Embryonic facial prominence (tissue), 1 donor: ENCODE data around the gene PAK2.
"Not testable (repeated sequence)": the region's sequence is repeated elsewhere in the genome, so short reads cannot be mapped to it uniquely, and the experiment has no call there.

ENCODE experiments used
- DNase-seq: peaks from one replicate; pipeline ENCODE4 v3.0.0-alpha.2; 2016; ENCODE audit errors: extremely low spot score

Gene PAK2

GRCh38 chr3:196736670-196737374, 2.8 kb upstream of the PAK2 start:
- no peak for DNase-seq

GRCh38 chr3:196737655-196738054, 2.0 kb upstream of the PAK2 start:
- no peak for DNase-seq

GRCh38 chr3:196740481-196741248, 1.0 kb downstream of the PAK2 start:
- DNase-seq = peak; percentile 70

GRCh38 chr3:196741249-196741889, 1.7 kb downstream of the PAK2 start:
- no peak for DNase-seq

GRCh38 chr3:196743569-196743968, 3.9 kb downstream of the PAK2 start:
- DNase-seq = not testable (repeated sequence)

- no peak for DNase-seq
Measured at GRCh38 chr3:196749125-196749524, 9.5 kb downstream of the PAK2 start.

GRCh38 chr3:196753201-196753600, 13.5 kb downstream of the PAK2 start:
- DNase-seq = no peak

- DNase-seq = no peak
Measured at GRCh38 chr3:196754091-196754981, 14.7 kb downstream of the PAK2 start.

- no peak for DNase-seq
Measured at GRCh38 chr3:196756732-196757131, 17.1 kb downstream of the PAK2 start.

GRCh38 chr3:196757876-196758739, 18.5 kb downstream of the PAK2 start:
- DNase-seq = no peak

- no peak for DNase-seq
Measured at GRCh38 chr3:196763179-196763578, 23.5 kb downstream of the PAK2 start.

GRCh38 chr3:196765454-196765853, 25.8 kb downstream of the PAK2 start:
- DNase-seq = no peak

- no peak for DNase-seq
Measured at GRCh38 chr3:196771067-196771466, 31.4 kb downstream of the PAK2 start.

- DNase-seq = no peak
Measured at GRCh38 chr3:196772102-196772501, 32.4 kb downstream of the PAK2 start.

GRCh38 chr3:196772897-196773296, 33.2 kb downstream of the PAK2 start:
- DNase-seq = no peak

GRCh38 chr3:196774191-196774820, 34.6 kb downstream of the PAK2 start:
- no peak for DNase-seq

GRCh38 chr3:196774848-196775422, 35.3 kb downstream of the PAK2 start:
- DNase-seq = no peak

- no peak for DNase-seq
Measured at GRCh38 chr3:196775938-196776337, 36.3 kb downstream of the PAK2 start.

GRCh38 chr3:196777836-196778235, 38.2 kb downstream of the PAK2 start:
- DNase-seq = no peak

- DNase-seq = no peak
Measured at GRCh38 chr3:196778755-196779154, 39.1 kb downstream of the PAK2 start.
